ENCODE results near the gene ZNF678. TPM values are rescaled to one million over a fixed set of nuclear protein-coding genes. Genes with fewer than 3 reads are reported as not detected.
"Not testable (repeated sequence)": the region's sequence is repeated elsewhere in the genome, so short reads cannot be mapped to it uniquely, and the experiment has no call there.

Gene ZNF678
- total RNA-seq, 1 donor from 2014 or later: 63.8 TPM

GRCh38 chr1:227548448-227548847 is 14.9 kb upstream of the ZNF678 start:
- H3K4me3 ChIP-seq: no peak overlapping the region
- peaks cover 18% of the 10 kb centered on the region for H3K9me3 Mint-ChIP-seq
- H3F3A ChIP-seq (ENCODE audit: low read depth): no peaks in the 10 kb centered on the region
- H3K27me3 Mint-ChIP-seq (ENCODE audit: insufficient read depth, low read depth): peaks cover 2% of the 10 kb centered on the region
- no peaks in the 10 kb centered on the region for H3K4me1 ChIP-seq
- H3K9me3 ChIP-seq (ENCODE audit: low read depth): peaks cover 9% of the 10 kb centered on the region
- no peak overlapping the region for H3K4me3 Mint-ChIP-seq
- no peak overlapping the region for H2AFZ ChIP-seq (replicated peaks)
- no peak overlapping the region for H3K27ac Mint-ChIP-seq
- TF ChIP-seq EZH2phosphoT487 (IDR thresholded peaks at IDR 0.05): no peak
- TF ChIP-seq EZH2 (IDR thresholded peaks at IDR 0.05): no peak
- no peak for TF ChIP-seq CTCF (IDR thresholded peaks at IDR 0.05)
- H4K20me1 ChIP-seq (ENCODE audit: low read depth): no peaks in the 10 kb centered on the region
- H3K79me2 ChIP-seq (ENCODE audit: low read depth): no peaks in the 10 kb centered on the region
- H3K4me2 ChIP-seq: no peak overlapping the region
- no peaks in the 10 kb centered on the region for H3K36me3 ChIP-seq
- no peak overlapping the region for H3K27ac ChIP-seq
- H3K36me3 Mint-ChIP-seq: no peaks in the 10 kb centered on the region
- H3K27me3 ChIP-seq: no peaks in the 10 kb centered on the region
- no peaks in the 10 kb centered on the region for H3K4me1 Mint-ChIP-seq
- no peak overlapping the region for H3K9ac ChIP-seq
- DNase-seq (ENCODE audit: low spot score): no peak

GRCh38 chr1:227549892-227550291 is 13.5 kb upstream of the ZNF678 start:
- TF ChIP-seq CTCF (IDR thresholded peaks at IDR 0.05): no peak
- no peak for TF ChIP-seq EZH2phosphoT487 (IDR thresholded peaks at IDR 0.05)
- TF ChIP-seq EZH2 (IDR thresholded peaks at IDR 0.05): no peak
- no peaks in the 10 kb centered on the region for H3K79me2 ChIP-seq (ENCODE audit: low read depth)
- no peak overlapping the region for H3K4me3 Mint-ChIP-seq
- H3K27ac Mint-ChIP-seq: no peak overlapping the region
- no peaks in the 10 kb centered on the region for H3K27me3 ChIP-seq
- no peaks in the 10 kb centered on the region for H3K4me1 Mint-ChIP-seq
- H3K9me3 Mint-ChIP-seq: peaks cover 26% of the 10 kb centered on the region
- no peak overlapping the region for H3K9ac ChIP-seq
- no peak overlapping the region for H3K27ac ChIP-seq
- H3K4me3 ChIP-seq: no peak overlapping the region
- H3K4me1 ChIP-seq: no peaks in the 10 kb centered on the region
- H3K9me3 ChIP-seq (ENCODE audit: low read depth): peaks cover 9% of the 10 kb centered on the region
- H3K36me3 Mint-ChIP-seq: no peaks in the 10 kb centered on the region
- H2AFZ ChIP-seq (replicated peaks): no peak overlapping the region
- H3F3A ChIP-seq (ENCODE audit: low read depth): no peaks in the 10 kb centered on the region
- no peak for DNase-seq (ENCODE audit: low spot score)
- H3K4me2 ChIP-seq: no peak overlapping the region
- no peaks in the 10 kb centered on the region for H3K36me3 ChIP-seq
- peaks cover 2% of the 10 kb centered on the region for H3K27me3 Mint-ChIP-seq (ENCODE audit: insufficient read depth, low read depth)
- no peaks in the 10 kb centered on the region for H4K20me1 ChIP-seq (ENCODE audit: low read depth)

DNA sequence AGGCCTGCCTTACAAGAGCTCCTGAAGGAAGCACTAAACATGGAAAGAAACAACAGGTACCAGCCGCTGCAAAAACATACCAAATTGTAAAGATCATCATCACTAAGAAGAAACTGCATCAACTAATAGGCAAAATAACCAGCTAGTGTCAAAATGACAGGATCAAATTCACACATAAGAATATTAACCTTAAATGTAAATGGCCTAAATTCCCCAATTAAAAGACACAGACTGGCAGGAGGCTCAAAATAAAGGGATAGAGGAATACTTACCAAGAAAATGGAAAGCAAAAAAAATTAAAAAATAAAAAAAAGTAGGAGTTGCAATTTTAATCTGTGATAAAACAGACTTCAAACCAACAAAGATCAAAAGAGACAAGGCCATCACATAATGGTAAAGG is 11.5 kb upstream of the ZNF678 start:
- H3K27me3 ChIP-seq; H3K4me1 Mint-ChIP-seq; H3K4me1 ChIP-seq; H3K27ac ChIP-seq; H3K27me3 Mint-ChIP-seq (ENCODE audit: insufficient read depth, low read depth); H3K79me2 ChIP-seq (ENCODE audit: low read depth); H4K20me1 ChIP-seq (ENCODE audit: low read depth); H3K36me3 Mint-ChIP-seq; H3K4me3 ChIP-seq; H3F3A ChIP-seq (ENCODE audit: low read depth); H3K4me3 Mint-ChIP-seq; DNase-seq (ENCODE audit: low spot score); H3K27ac Mint-ChIP-seq; H3K9me3 ChIP-seq (ENCODE audit: low read depth); H2AFZ ChIP-seq (replicated peaks); H3K9ac ChIP-seq; H3K4me2 ChIP-seq; H3K36me3 ChIP-seq: not testable (repeated sequence)
- H3K9me3 Mint-ChIP-seq: peaks cover 26% of the 10 kb centered on the region

- Histone ChIP-seq H2AFZ (replicated peaks) (no peak overlapping the region), H3K4me1 (no peaks in the 10 kb centered on the region), H3K9ac (no peak overlapping the region), H3K79me2 (ENCODE audit: low read depth) (no peaks in the 10 kb centered on the region), H3K4me3 (no peak overlapping the region), H3K27me3 (no peaks in the 10 kb centered on the region), H3F3A (ENCODE audit: low read depth) (no peaks in the 10 kb centered on the region), H3K4me2 (no peak overlapping the region), H4K20me1 (ENCODE audit: low read depth) (no peaks in the 10 kb centered on the region), H3K36me3 (no peaks in the 10 kb centered on the region), H3K9me3 (ENCODE audit: low read depth) (peaks cover 9% of the 10 kb centered on the region), H3K27ac (no peak overlapping the region)
- H3K4me1 Mint-ChIP-seq: no peaks in the 10 kb centered on the region
- peaks cover 25% of the 10 kb centered on the region for H3K9me3 Mint-ChIP-seq
- no peak for DNase-seq (ENCODE audit: low spot score)
- peaks cover 4% of the 10 kb centered on the region for H3K27me3 Mint-ChIP-seq (ENCODE audit: insufficient read depth, low read depth)
- TF ChIP-seq EZH2 (IDR thresholded peaks at IDR 0.05): no peak
- no peak for TF ChIP-seq EZH2phosphoT487 (IDR thresholded peaks at IDR 0.05)
- TF ChIP-seq CTCF (IDR thresholded peaks at IDR 0.05): no peak
- no peak overlapping the region for H3K27ac Mint-ChIP-seq
- no peaks in the 10 kb centered on the region for H3K36me3 Mint-ChIP-seq
- H3K4me3 Mint-ChIP-seq: no peak overlapping the region
Observed at GRCh38 chr1:227556288-227556687, 7.1 kb upstream of the ZNF678 start.

Data from neural progenitor cell (in vitro differentiated cells).